GM18502 (cell line): ENCODE data around the gene ACADVL.

Experiments used
- ATAC-seq: cut with Tn5 transposase; IDR thresholded peaks from one replicate; pipeline ENCODE4 v1.9.1; 2021; ENCODE audit warnings: mild to moderate bottlenecking; ENCODE audit not compliant: unreplicated experiment, poor library complexity

Gene ACADVL

GRCh38 chr17:7266784-7267183 lies 47.0 kb downstream of the ACADVL start:
- ATAC-seq = no peak
